Activated CD4-positive, CD25-positive, alpha-beta regulatory T cell treated with anti-CD3 and anti-CD28 coated beads, Interleukin-2, amount 50 U/mL, for 16 hours (primary cell): ENCODE results near the gene FAM217B.

Experiments used
- DNase-seq: peaks from one replicate; pipeline ENCODE4 v3.0.0-alpha.2; 2020; ENCODE audit warnings: low read depth, low spot score

FAM217B gene

DNA sequence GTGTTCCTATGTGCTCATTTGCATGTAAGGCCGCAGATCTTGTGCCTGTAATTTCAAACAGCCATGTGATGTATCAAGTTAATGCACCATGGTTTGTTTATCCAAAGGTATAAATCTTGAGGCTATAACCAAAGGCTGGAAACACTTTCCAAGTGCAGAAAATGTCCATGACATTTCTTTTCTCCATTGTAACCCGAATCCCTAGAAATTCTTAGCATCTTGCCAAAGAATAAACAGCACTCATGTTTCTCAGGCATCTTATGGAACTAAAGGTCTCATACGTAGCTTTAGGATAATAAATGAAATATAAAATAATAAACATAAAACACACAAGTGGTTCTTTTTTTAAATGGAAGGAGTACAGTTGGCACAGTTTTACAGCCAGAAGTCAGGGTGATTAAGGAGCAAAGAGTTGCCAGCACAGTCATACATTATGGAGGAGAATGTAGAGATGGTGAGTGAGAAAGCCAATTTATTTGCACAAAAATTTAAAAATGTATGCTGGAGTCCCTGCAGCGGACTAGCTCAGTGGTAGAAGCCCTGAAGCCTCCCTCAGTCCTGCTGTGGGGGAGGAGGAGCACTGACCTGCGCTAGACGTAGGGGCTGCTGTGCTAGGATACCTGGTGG is 36.1 kb downstream of the FAM217B start:
- no peak for DNase-seq

DNA sequence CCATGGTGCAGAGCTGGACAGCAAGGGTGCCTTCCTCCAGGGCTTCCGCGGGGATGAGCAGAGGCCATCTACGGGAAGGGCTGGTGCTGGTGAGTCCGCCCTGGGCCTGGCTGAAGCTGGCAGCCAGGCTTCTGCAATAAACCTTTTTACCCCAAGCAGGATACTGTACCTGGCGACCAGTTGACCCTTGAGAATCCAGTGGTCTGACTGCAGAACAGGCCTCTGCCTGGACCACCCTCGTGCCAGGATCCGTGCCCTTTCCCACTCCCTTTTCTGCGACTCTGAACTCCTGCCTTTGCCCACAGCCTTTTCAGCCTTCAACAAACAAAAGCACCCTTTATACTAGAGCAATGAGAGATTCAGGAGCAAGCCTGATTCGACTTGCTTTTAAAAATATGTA is 36.9 kb downstream of the FAM217B start:
- no peak for DNase-seq

DNA sequence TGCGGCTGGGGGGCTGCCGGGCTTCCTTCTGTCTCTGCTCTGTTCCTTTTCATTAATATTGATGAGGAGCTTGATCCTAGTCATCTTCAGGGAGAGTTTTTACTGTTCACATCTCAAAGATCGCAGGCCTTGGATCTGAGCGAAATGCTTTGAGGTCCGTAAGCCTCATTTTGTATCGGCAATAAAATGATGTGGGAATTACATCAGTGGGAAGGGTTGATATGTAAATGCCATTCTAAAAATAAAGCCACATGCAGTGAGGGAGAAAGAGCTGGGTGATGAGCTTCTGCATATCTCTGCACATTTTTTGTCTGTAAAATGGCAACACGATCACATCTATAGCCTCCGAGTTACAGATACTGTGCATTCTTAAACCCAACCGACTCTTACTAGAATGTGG is 42.9 kb downstream of the FAM217B start:
- no peak for DNase-seq

DNA sequence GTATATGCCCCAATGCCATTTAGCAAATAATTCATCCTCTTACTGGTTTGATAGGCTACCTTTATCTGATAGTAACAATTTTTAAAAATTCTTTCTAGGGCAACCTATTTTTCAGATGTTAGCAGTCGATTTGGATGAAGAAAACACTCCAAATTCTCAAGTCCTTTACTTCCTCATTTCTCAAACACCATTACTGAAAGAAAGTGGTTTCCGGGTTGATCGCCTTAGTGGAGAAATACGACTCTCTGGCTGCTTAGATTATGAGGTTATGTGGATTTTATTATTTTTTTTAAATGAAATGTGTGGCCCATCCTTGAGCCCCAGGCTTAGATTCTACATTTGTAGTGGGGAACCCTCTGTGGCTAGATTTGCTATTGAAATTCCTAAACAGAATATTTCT is 44.4 kb downstream of the FAM217B start:
- DNase-seq, result no peak

DNA sequence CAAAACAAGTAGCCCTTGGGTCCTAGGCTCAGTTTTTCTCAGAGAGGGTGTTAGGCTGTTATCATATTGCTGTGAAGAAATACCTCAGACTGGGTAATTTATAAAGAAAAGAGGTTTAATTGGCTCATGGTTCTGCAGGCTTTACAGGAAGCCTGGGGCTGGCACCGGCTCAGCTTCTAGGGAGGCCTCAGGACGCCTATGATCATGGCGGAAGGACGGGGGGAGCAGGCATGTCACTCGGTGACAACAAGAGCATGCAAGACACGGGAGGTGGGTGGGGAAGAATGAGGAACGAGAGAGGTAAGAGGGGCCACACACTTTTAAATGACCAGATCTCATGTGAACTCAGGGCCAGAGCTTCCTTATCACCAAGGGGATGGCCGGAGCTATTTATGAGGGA is 45.0 kb downstream of the FAM217B start:
- no peak for DNase-seq

DNA sequence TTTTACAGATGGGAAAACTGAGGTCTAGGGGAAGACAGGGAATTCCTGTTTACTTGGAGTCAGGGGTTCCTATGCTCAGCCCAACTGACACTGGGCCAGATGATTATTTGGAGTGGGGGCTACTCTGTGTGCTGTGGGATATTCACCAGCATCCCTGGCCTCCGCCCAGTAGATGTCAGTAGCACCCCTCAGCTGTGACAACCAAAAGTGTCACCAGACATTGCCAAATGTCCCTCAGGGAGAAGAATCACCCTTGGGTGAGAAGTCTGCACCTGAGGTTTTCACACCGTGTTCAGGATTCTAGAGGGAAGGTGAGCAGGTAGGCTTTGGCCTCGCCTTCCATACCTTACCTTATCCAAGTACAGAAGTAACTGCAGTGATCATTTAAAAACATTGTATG is 45.7 kb downstream of the FAM217B start:
- DNase-seq, result no peak

DNA sequence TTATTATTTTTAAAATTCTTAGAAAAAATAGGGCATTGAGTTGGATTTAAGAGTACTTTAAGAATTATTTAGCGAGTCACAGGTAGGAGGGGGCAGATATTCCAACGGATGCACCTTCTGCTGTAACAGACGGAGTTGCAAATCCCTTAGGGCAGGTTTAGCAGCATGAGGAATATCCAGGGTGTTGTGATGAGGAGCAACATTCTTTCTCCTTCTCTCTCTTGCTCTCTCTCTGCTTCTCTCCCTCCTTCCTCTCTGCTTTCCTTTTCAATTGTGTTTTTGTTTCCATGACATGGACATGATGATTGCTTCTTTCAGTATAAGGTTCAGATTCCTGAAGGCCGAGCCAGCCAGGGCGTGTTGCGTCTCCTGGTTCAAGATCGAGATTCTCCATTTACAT is 46.9 kb downstream of the FAM217B start:
- DNase-seq, result no peak

DNA sequence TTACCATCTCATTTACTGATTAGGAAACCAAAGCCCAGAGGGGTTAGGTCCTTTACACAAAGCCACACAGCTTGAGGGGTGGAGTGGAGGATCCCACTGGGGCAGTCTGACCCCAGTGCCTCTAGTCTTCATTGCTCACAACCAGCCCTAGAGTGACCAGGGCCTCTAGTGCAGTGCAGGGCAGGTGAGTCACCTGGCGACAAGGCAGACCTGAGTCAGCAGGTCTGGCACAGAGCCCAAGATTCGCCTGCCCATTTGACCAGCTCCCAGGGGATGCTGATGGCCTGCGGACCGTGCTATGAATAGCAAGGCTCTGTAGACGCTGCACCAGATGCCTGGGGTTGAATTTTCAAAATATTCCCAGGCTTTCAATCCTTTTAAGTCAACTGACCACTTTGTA is 48.0 kb downstream of the FAM217B start:
- DNase-seq, result no peak

DNA sequence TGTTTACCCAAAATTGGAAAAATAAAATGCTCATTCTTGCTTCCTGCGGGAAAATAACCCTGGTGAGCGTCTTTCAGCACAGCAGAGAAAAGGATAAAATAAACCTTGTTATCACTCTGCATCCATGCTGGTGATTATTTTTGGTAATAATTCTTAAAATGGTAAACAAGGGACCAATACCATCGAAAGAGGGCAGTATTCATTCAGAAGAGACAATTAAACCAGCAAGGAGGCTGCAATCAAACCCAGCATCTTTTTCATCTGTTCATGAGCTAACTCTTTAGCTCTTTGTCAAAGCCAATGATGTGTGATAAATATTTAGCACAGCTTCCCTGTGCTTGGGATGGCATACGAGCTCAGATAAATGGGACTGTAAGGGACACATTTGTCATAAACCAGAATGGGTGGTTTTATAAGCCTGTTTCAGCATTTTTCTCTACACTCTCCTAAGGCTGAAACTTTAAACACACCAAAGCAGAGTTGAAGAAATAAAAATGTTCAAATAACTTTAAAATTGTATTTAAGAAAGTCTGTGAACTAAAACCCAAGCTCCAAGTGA is 52.4 kb downstream of the FAM217B start:
- no peak for DNase-seq

DNA sequence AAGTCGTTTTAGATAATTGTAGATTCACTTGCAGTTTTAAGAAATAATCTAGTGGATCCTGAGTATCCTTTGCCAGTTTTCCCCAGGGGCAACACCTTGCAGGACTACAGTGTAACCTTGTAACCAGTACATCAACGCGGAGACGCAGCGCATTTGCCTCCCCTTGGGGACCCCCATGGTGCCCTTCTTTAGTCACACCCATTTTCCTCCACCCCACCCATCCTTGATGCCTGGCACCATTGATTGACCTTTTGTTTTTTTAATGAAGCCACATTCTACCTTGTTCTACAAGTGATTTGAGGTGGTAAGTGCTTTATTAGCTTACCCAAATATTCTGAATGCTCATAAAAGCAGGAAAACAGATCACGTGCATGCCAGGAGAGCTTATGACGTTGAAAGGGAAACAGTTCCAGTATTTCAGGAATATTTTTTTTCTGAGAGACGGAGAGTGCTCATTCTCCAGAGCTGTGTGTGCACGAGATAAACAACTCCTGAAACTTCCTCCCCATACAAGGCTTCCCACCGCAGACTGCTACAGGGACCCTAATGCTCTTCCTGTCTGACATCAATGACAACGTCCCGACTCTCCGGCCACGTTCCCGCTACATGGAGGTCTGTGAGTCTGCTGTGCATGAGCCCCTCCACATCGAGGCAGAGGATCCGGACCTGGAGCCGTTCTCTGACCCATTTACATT is 53.7 kb downstream of the FAM217B start:
- no peak for DNase-seq

DNA sequence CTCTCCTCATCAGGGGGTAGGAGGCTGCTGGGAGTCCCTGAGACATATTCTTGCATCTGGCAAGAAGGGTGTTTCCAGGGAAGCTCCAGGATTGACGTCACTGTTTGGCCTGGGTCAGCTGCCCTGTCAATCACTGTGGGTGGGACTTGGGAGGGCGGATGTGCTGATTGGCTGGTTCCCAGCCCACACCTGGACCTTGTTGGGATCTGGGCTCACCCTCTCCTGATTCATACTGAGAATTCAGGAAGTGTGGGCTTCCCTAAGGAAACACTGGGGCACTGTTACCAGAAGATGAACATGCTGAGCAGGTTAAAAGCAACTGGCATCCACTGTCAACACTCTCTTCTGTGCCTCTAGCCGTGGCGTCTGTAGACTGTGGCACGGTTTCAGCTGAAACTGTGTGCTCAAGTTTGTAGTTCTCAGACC is 54.5 kb downstream of the FAM217B start:
- DNase-seq, result no peak

DNA sequence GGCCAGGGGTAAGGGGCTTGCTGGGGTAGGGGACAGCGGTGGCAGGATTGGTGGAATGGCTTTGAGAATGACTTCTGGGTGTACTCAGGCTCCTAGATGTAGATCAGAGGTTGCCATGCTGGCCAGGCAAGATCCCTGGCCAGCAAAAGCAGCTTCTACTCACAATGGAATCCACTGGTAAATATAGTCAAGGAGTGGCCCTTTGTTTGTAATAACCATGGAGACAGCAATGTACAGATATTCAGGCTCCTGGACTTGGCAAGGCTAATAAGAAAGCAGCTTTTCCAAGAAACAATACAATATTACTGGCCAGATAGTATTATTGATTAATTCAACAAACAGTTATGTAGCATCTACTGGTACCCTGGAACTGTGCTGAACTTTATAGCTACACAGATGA is 55.9 kb downstream of the FAM217B start:
- DNase-seq, result no peak

DNA sequence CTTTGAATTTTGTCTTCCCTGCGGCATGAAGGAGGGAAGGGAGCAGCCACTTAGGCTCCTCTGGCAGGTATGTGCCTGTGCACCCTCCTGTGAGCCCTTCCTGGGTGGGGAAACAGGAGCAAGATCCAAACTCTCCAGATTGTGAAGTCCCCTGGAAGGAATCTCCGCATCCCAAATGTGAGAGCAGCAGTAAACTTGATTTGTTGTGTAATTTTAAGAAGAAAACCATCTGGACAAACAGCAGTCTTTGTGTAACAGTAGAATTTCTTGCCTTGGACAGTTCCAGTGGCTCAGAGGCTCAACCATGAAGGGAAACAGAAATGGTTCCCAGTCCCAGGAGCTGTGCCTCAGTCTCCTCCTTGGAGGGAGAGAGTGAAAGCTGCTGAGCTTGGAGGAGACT is 57.7 kb downstream of the FAM217B start:
- DNase-seq, result no peak
